ENCODE data around the gene RALGAPB.
"Not testable (repeated sequence)": the region's sequence is repeated elsewhere in the genome, so short reads cannot be mapped to it uniquely, and the experiment has no call there.

RALGAPB gene

DNA sequence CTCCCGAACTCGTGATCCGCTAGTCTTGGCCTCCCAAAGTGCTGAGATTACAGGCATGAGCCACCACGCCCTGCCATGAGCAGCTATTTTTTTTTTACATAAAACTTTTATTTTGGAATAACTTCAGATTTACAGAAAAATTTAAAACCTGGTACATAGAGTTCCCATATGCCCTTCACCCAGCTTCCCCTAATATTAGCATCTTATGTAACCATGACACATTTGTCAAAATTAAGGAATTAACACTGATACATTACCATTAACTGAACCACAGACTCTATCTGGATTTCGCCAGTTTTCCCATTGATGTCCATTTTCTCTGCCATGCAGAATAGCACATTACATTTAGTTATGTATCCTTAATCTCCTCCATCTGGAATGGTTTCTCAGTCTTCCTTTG, 14.3 kb upstream of the RALGAPB start:
- TF ChIP-seq, protein P1, sequence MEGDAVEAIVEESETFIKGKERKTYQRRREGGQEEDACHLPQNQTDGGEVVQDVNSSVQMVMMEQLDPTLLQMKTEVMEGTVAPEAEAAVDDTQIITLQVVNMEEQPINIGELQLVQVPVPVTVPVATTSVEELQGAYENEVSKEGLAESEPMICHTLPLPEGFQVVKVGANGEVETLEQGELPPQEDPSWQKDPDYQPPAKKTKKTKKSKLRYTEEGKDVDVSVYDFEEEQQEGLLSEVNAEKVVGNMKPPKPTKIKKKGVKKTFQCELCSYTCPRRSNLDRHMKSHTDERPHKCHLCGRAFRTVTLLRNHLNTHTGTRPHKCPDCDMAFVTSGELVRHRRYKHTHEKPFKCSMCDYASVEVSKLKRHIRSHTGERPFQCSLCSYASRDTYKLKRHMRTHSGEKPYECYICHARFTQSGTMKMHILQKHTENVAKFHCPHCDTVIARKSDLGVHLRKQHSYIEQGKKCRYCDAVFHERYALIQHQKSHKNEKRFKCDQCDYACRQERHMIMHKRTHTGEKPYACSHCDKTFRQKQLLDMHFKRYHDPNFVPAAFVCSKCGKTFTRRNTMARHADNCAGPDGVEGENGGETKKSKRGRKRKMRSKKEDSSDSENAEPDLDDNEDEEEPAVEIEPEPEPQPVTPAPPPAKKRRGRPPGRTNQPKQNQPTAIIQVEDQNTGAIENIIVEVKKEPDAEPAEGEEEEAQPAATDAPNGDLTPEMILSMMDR (IDR thresholded peaks at IDR 0.05; ENCODE audit: insufficient read depth, low read length, poor library complexity, severe bottlenecking), result no peak
- DNase-seq (ENCODE audit: extremely low read depth, insufficient read length), result no peak
- H3K27me3 ChIP-seq (replicated peaks; ENCODE audit: control insufficient read depth, insufficient read depth, low read length), result no peaks in the 10 kb centered on the region
- H3K36me3 ChIP-seq (ENCODE audit: control insufficient read depth, insufficient read depth, low read length), result no peaks in the 10 kb centered on the region
- H3K4me3 ChIP-seq (replicated peaks; ENCODE audit: low read depth, low read length), result no peak overlapping the region

DNA sequence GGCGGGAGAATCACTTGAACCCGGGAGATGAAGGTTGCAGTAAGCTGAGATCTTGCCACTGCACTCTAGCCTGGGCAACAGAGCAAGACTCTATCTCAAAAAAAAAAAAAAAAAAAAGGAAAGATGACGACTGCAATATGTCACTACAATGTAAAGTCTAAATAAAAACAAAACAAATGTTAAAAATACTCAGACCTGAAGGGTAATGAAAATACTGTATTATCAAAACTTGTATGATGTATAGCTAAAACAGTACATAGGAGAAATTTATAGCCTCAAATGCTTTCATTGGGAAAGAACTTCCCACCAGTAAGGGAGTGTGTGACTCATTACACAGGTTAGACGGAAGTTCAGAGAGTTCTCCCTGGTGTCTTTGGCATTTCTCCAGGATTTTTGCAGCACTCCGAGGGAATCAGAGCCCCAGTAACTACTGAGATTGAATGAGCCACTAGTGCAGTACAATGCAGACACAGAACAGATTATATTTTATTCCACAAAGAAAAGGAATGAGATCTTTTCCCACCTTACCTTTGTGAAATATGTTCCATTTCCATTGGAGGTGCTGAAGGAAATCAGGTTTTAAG, 12.5 kb upstream of the RALGAPB start:
- Histone ChIP-seq H3K36me3 (ENCODE audit: control insufficient read depth, insufficient read depth, low read length) (no peaks in the 10 kb centered on the region), H3K4me3 (replicated peaks; ENCODE audit: low read depth, low read length) (no peak overlapping the region), H3K27me3 (replicated peaks; ENCODE audit: control insufficient read depth, insufficient read depth, low read length) (no peaks in the 10 kb centered on the region)
- no peak for DNase-seq (ENCODE audit: extremely low read depth, insufficient read length)
- TF ChIP-seq, protein P1 (IDR thresholded peaks at IDR 0.05; ENCODE audit: insufficient read depth, low read length, poor library complexity, severe bottlenecking), result no peak

DNA sequence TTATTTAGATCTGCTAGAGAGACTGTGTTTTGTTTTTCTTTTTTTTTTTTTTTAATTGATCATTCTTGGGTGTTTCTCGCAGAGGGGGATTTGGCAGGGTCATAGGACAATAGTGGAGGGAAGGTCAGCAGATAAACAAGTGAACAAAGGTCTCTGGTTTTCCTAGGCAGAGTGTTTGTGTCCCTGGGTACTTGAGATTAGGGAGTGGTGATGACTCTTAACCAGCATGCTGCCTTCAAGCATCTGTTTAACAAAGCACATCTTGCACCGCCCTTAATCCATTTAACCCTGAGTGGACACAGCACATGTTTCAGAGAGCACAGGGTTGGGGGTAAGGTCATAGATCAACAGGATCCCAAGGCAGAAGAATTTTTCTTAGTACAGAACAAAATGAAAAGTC, 12.0 kb upstream of the RALGAPB start:
- not testable (repeated sequence) for H3K36me3 ChIP-seq (ENCODE audit: control insufficient read depth, insufficient read depth, low read length); H3K4me3 ChIP-seq (replicated peaks; ENCODE audit: low read depth, low read length); DNase-seq (ENCODE audit: extremely low read depth, insufficient read length); H3K27me3 ChIP-seq (replicated peaks; ENCODE audit: control insufficient read depth, insufficient read depth, low read length)

DNA sequence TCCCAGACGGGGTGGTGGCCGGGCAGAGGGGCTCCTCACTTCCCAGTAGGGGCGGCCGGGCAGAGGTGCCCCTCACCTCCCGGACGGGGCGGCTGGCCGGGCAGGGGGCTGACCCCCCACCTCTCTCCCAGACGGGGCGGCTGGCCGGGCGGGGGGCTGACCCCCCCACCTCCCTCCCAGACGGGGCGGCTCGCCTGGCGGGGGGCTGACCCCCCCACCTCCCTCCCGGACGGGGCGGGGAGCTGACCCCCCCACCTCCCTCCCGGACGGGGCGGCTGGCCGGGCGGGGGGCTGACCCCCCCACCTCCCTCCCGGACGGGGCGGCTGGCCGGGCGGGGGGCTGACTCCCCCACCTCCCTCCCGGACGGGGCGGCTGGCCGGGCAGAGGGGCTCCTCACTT, 11.5 kb upstream of the RALGAPB start:
- not testable (repeated sequence) for H3K27me3 ChIP-seq (replicated peaks; ENCODE audit: control insufficient read depth, insufficient read depth, low read length); H3K36me3 ChIP-seq (ENCODE audit: control insufficient read depth, insufficient read depth, low read length); H3K4me3 ChIP-seq (replicated peaks; ENCODE audit: low read depth, low read length); DNase-seq (ENCODE audit: extremely low read depth, insufficient read length)

DNA sequence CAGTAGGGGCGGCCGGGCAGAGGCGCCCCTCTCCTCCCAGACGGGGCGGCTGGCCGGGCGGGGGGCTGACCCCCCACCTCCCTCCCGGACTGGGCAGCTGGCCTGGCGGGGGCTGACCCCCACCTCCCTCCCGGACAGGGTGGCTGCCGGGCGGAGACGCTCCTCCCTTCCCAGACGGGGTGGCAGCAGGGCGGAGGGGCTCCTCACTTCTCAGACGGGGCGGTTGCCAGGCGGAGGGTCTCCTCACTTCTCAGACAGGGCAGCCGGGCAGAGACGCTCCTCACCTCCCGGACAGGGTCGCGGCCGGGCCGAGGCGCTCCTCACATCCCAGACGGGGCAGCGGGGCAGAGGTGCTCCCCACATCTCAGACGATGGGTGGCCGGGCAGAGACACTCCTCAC, 11.1 kb upstream of the RALGAPB start:
- H3K27me3 ChIP-seq (replicated peaks; ENCODE audit: control insufficient read depth, insufficient read depth, low read length); H3K4me3 ChIP-seq (replicated peaks; ENCODE audit: low read depth, low read length); H3K36me3 ChIP-seq (ENCODE audit: control insufficient read depth, insufficient read depth, low read length); DNase-seq (ENCODE audit: extremely low read depth, insufficient read length): not testable (repeated sequence)

DNA sequence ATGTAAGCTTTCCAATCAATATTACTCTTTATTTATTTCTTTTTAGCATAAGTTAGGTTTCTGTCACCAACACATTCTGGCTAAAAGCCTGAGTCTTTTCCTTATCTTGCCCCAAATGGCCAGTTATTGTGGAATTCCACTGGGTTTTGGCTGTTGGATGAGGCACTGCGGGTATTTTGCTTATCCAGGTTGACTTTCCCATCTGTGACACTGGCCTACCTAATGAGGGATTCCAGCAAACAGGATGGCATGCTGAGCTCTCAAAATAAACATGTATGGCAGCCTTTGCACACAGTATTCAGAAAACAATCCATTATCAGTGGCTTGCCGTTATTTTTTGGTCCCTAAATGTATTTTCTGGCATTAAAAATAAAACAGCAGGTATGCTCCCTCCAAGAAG, 6.5 kb upstream of the RALGAPB start:
- Histone ChIP-seq H3K27me3 (replicated peaks; ENCODE audit: control insufficient read depth, insufficient read depth, low read length) (no peaks in the 10 kb centered on the region), H3K36me3 (ENCODE audit: control insufficient read depth, insufficient read depth, low read length) (no peaks in the 10 kb centered on the region), H3K4me3 (replicated peaks; ENCODE audit: low read depth, low read length) (no peak overlapping the region)
- DNase-seq (ENCODE audit: extremely low read depth, insufficient read length), result no peak
- TF ChIP-seq, protein P1 (IDR thresholded peaks at IDR 0.05; ENCODE audit: insufficient read depth, low read length, poor library complexity, severe bottlenecking), result no peak

DNA sequence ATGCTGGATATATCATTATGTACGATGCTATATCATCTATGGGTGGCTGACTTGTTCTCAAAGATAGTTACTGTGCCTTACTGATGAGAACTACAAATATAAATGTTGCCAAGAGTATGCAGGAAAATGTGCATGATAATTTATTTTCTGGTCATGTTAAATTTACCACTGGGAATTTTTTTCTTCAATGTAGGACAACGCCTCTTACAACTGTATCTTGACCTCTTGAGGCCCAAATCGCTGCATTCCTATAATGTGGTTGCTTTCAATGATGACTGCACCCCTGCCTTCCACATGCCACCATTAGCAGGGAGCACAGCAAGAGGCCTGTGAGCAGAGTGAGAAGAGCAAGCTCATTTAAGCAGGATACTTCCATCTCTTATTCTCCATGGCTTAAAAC, 5.7 kb upstream of the RALGAPB start:
- Histone ChIP-seq H3K4me3 (replicated peaks; ENCODE audit: low read depth, low read length) (no peak overlapping the region), H3K36me3 (ENCODE audit: control insufficient read depth, insufficient read depth, low read length) (no peaks in the 10 kb centered on the region), H3K27me3 (replicated peaks; ENCODE audit: control insufficient read depth, insufficient read depth, low read length) (no peaks in the 10 kb centered on the region)
- TF ChIP-seq, protein P1 (IDR thresholded peaks at IDR 0.05; ENCODE audit: insufficient read depth, low read length, poor library complexity, severe bottlenecking), result no peak
- DNase-seq (ENCODE audit: extremely low read depth, insufficient read length), result no peak

Data from GM06990 (cell line).